ENCODE data around the gene CHRD.
A peak's percentile ranks its signal among the peaks of the same experiment; 100 is the strongest.

Gene CHRD

GRCh38 chr3:184379358-184380184 is at the start of gene CHRD:
TSS of gene CHRD (plus strand) at chr3:184380054. CDS start at chr3:184380319, 265 bp downstream.
- no peaks in the 10 kb centered on the region for H3K36me3 ChIP-seq (ENCODE audit: control insufficient read depth, insufficient read depth, low read length)
- peak within 1 kb of the TSS; percentile 2 for H3K4me3 ChIP-seq (ENCODE audit: low read length)
- H3K9ac ChIP-seq (ENCODE audit: low read length): peak within 1 kb of the TSS; percentile 7
- H3K27me3 ChIP-seq (ENCODE audit: control insufficient read depth, insufficient read depth, low read length): peaks cover 59% of the 10 kb centered on the region
- H3K9me3 ChIP-seq (ENCODE audit: control insufficient read depth, low read length): no peaks in the 10 kb centered on the region
- H3K4me1 ChIP-seq (ENCODE audit: control insufficient read depth, insufficient read depth, low read length): peaks cover 24% of the 10 kb centered on the region

GRCh38 chr3:184332370-184333090 is 47.3 kb upstream of the CHRD start:
- Histone ChIP-seq H3K4me1 (ENCODE audit: control insufficient read depth, insufficient read depth, low read length) (peaks cover 16% of the 10 kb centered on the region), H3K36me3 (ENCODE audit: control insufficient read depth, insufficient read depth, low read length) (peaks cover 34% of the 10 kb centered on the region), H3K9me3 (ENCODE audit: control insufficient read depth, low read length) (no peaks in the 10 kb centered on the region), H3K9ac (ENCODE audit: low read length) (no peak overlapping the region), H3K27me3 (ENCODE audit: control insufficient read depth, insufficient read depth, low read length) (no peaks in the 10 kb centered on the region), H3K4me3 (ENCODE audit: low read length) (no peak overlapping the region)

GRCh38 chr3:184333190-184333589 is 46.7 kb upstream of the CHRD start:
- H3K27me3 ChIP-seq (ENCODE audit: control insufficient read depth, insufficient read depth, low read length): no peaks in the 10 kb centered on the region
- no peak overlapping the region for H3K9ac ChIP-seq (ENCODE audit: low read length)
- peaks cover 19% of the 10 kb centered on the region for H3K4me1 ChIP-seq (ENCODE audit: control insufficient read depth, insufficient read depth, low read length)
- peaks cover 28% of the 10 kb centered on the region for H3K36me3 ChIP-seq (ENCODE audit: control insufficient read depth, insufficient read depth, low read length)
- no peaks in the 10 kb centered on the region for H3K9me3 ChIP-seq (ENCODE audit: control insufficient read depth, low read length)
- no peak overlapping the region for H3K4me3 ChIP-seq (ENCODE audit: low read length)

- H3K27me3 ChIP-seq (ENCODE audit: control insufficient read depth, insufficient read depth, low read length): no peaks in the 10 kb centered on the region
- H3K4me1 ChIP-seq (ENCODE audit: control insufficient read depth, insufficient read depth, low read length): peaks cover 22% of the 10 kb centered on the region
- no peak overlapping the region for H3K9ac ChIP-seq (ENCODE audit: low read length)
- peaks cover 23% of the 10 kb centered on the region for H3K36me3 ChIP-seq (ENCODE audit: control insufficient read depth, insufficient read depth, low read length)
- H3K9me3 ChIP-seq (ENCODE audit: control insufficient read depth, low read length): no peaks in the 10 kb centered on the region
- no peak overlapping the region for H3K4me3 ChIP-seq (ENCODE audit: low read length)
Measured at GRCh38 chr3:184333700-184334099, 46.2 kb upstream of the CHRD start.

GRCh38 chr3:184334470-184335158 is 45.2 kb upstream of the CHRD start:
- H3K9ac ChIP-seq (ENCODE audit: low read length): no peak overlapping the region
- H3K27me3 ChIP-seq (ENCODE audit: control insufficient read depth, insufficient read depth, low read length): no peaks in the 10 kb centered on the region
- no peaks in the 10 kb centered on the region for H3K9me3 ChIP-seq (ENCODE audit: control insufficient read depth, low read length)
- H3K4me1 ChIP-seq (ENCODE audit: control insufficient read depth, insufficient read depth, low read length): peaks cover 22% of the 10 kb centered on the region
- peaks cover 19% of the 10 kb centered on the region for H3K36me3 ChIP-seq (ENCODE audit: control insufficient read depth, insufficient read depth, low read length)
- no peak overlapping the region for H3K4me3 ChIP-seq (ENCODE audit: low read length)

GRCh38 chr3:184335291-184335660 is 44.6 kb upstream of the CHRD start:
- Histone ChIP-seq H3K36me3 (ENCODE audit: control insufficient read depth, insufficient read depth, low read length) (peaks cover 19% of the 10 kb centered on the region), H3K9ac (ENCODE audit: low read length) (peak overlapping the region; percentile 71), H3K4me1 (ENCODE audit: control insufficient read depth, insufficient read depth, low read length) (peaks cover 22% of the 10 kb centered on the region), H3K9me3 (ENCODE audit: control insufficient read depth, low read length) (no peaks in the 10 kb centered on the region), H3K4me3 (ENCODE audit: low read length) (peak overlapping the region; percentile 48), H3K27me3 (ENCODE audit: control insufficient read depth, insufficient read depth, low read length) (no peaks in the 10 kb centered on the region)

- Histone ChIP-seq H3K4me3 (ENCODE audit: low read length) (peak overlapping the region; percentile 48), H3K36me3 (ENCODE audit: control insufficient read depth, insufficient read depth, low read length) (peaks cover 18% of the 10 kb centered on the region), H3K27me3 (ENCODE audit: control insufficient read depth, insufficient read depth, low read length) (no peaks in the 10 kb centered on the region), H3K9ac (ENCODE audit: low read length) (peak overlapping the region; percentile 71), H3K9me3 (ENCODE audit: control insufficient read depth, low read length) (no peaks in the 10 kb centered on the region), H3K4me1 (ENCODE audit: control insufficient read depth, insufficient read depth, low read length) (peaks cover 27% of the 10 kb centered on the region)
Measured at GRCh38 chr3:184335661-184336546, 44.0 kb upstream of the CHRD start.

- Histone ChIP-seq H3K9ac (ENCODE audit: low read length) (peak overlapping the region; percentile 71), H3K36me3 (ENCODE audit: control insufficient read depth, insufficient read depth, low read length) (peaks cover 10% of the 10 kb centered on the region), H3K4me1 (ENCODE audit: control insufficient read depth, insufficient read depth, low read length) (peaks cover 36% of the 10 kb centered on the region)
Measured at GRCh38 chr3:184336547-184337398, 43.1 kb upstream of the CHRD start.

GRCh38 chr3:184337399-184337714 is 42.5 kb upstream of the CHRD start, which contains the start of gene FAM131A:
TSS of gene FAM131A (plus strand) at chr3:184337600. CDS start at chr3:184337631, 31 bp downstream.
- H3K4me1 ChIP-seq (ENCODE audit: control insufficient read depth, insufficient read depth, low read length): peaks cover 40% of the 10 kb centered on the region
- H3K9ac ChIP-seq (ENCODE audit: low read length): peak within 1 kb of the TSS; percentile 71
- H3K36me3 ChIP-seq (ENCODE audit: control insufficient read depth, insufficient read depth, low read length): peaks cover 7% of the 10 kb centered on the region
- H3K4me3 ChIP-seq (ENCODE audit: low read length): peak within 1 kb of the TSS; percentile 48
- no peaks in the 10 kb centered on the region for H3K27me3 ChIP-seq (ENCODE audit: control insufficient read depth, insufficient read depth, low read length)
- H3K9me3 ChIP-seq (ENCODE audit: control insufficient read depth, low read length): no peaks in the 10 kb centered on the region

More at GRCh38 chr3:184336547-184337398, 43.1 kb upstream of the CHRD start:
- Histone ChIP-seq H3K4me3 (ENCODE audit: low read length) (peak overlapping the region; percentile 48), H3K9me3 (ENCODE audit: control insufficient read depth, low read length) (no peaks in the 10 kb centered on the region), H3K27me3 (ENCODE audit: control insufficient read depth, insufficient read depth, low read length) (no peaks in the 10 kb centered on the region)

GRCh38 chr3:184337981-184338380 is 41.9 kb upstream of the CHRD start:
- Histone ChIP-seq H3K4me3 (ENCODE audit: low read length) (no peak overlapping the region), H3K9ac (ENCODE audit: low read length) (peak overlapping the region; percentile 17), H3K36me3 (ENCODE audit: control insufficient read depth, insufficient read depth, low read length) (peaks cover 7% of the 10 kb centered on the region), H3K27me3 (ENCODE audit: control insufficient read depth, insufficient read depth, low read length) (no peaks in the 10 kb centered on the region), H3K4me1 (ENCODE audit: control insufficient read depth, insufficient read depth, low read length) (peaks cover 44% of the 10 kb centered on the region), H3K9me3 (ENCODE audit: control insufficient read depth, low read length) (no peaks in the 10 kb centered on the region)
